ENCODE measurements around the gene ANKRD18B. TPM values are rescaled to one million over a fixed set of nuclear protein-coding genes. Genes with fewer than 3 reads are reported as not detected.

ANKRD18B gene
- total and polyA plus RNA-seq, 2 of the 8 experiments (the other 6 are each of a cell fraction or from before 2014, with no cell fraction given) = 1.6 to 13.8 TPM

DNA sequence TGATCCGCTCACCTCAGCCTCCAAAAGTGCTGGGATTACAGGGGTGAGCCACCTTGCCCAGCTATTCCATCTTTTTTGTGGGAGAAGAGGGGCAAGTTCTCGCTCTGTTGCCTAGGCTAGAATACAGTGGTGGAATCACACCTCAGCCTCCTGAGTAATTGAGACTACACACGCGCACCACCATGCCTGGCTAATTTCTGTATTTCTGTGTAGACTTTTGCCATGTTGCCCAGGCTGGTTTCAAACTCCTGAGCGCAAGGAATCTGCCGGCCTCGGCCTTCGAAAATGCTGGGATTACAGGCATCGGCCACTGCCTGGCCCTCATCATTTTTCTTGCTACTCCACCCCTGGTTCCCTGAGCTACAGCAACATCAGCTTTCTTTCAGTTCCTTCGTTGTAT lies 47.5 kb upstream of the ANKRD18B start:
- no peak overlapping the region for H4K5ac ChIP-seq (ENCODE audit: insufficient read length, low read depth, low read length)
- 90% methylated on average over 10 of the region's 10 CpGs; no CpG with 5 or more reads in 1 of the 2 experiments for WGBS, 2 experiments (ENCODE audit: extremely low coverage in 1 of 2, insufficient coverage in 1 of 2, insufficient read length in 1 of 2, insufficient replicate concordance in 2 of 2, low coverage in 1 of 2, low lambda C conversion rate in 2 of 2, missing lambda C conversion rate in 1 of 2)
- no peak overlapping the region for H2AFZ ChIP-seq (ENCODE audit: low read length)
- CTCF ChIA-PET (ENCODE audit: partially characterized antibody) = interaction anchor here (2.6 to 20.9 kb wide), 2 partner anchors 10 to 22 kb away, joined by 18 to 358 read pairs; partner anchors contain the start of gene AQP3
- H4K91ac ChIP-seq (replicated peaks; ENCODE audit: insufficient read length, low read length) = no peak overlapping the region
- peaks cover 0 to 2% (median 0%) of the 10 kb centered on the region in 4 experiments; a peak in 1 of 7 replicates for H3K4me1 ChIP-seq (replicated peaks in 1 of 4; ENCODE audit: control insufficient read depth in 3 of 4, insufficient read depth in 4 of 4, low read length in 3 of 4)
- peaks cover 2 to 5% (median 4%) of the 10 kb centered on the region in 4 experiments; a peak in 3 of 8 replicates for H3K36me3 ChIP-seq (ENCODE audit: control insufficient read depth in 2 of 4, insufficient read depth in 4 of 4, low read length in 3 of 4)
- no peak overlapping the region for H3K4me2 ChIP-seq (ENCODE audit: insufficient read depth in 1 of 2, low read depth in 2 of 2, low read length in 2 of 2)
- H3K79me2 ChIP-seq (ENCODE audit: control insufficient read depth in 1 of 2, insufficient read depth in 2 of 2, low read length in 2 of 2) = peaks cover 7 to 21% of the 10 kb centered on the region in 2 experiments
- H2AK5ac ChIP-seq (ENCODE audit: low read depth, low read length) = no peak overlapping the region
- H2BK12ac ChIP-seq (ENCODE audit: low read depth, low read length) = no peak overlapping the region
- no peak overlapping the region for H3K4ac ChIP-seq (replicated peaks; ENCODE audit: insufficient read length, low read depth, low read length)
- H3K4me3 ChIP-seq (ENCODE audit: extremely low read depth in 1 of 4, insufficient read depth in 2 of 4, low read depth in 3 of 4, low read length in 4 of 4) = no peak overlapping the region
- DNase-seq (ENCODE audit: low read depth in 1 of 2, low spot score in 2 of 2) (no peak), FAIRE-seq (no peak)
- no peaks in the 10 kb centered on the region for H3K27me3 ChIP-seq (replicated peaks in 1 of 4; ENCODE audit: control insufficient read depth in 3 of 4, extremely low read depth in 1 of 4, insufficient read depth in 3 of 4, low read length in 3 of 4)
- H2BK120ac ChIP-seq (replicated peaks; ENCODE audit: low read depth, low read length) = no peak overlapping the region
- H4K20me1 ChIP-seq (replicated peaks in 1 of 2; ENCODE audit: control insufficient read depth in 1 of 2, insufficient read depth in 2 of 2, low read length in 2 of 2) = peaks cover 1 to 3% of the 10 kb centered on the region in 2 experiments
- H3K14ac ChIP-seq (ENCODE audit: insufficient read length) = no peak overlapping the region
- H3K27ac ChIP-seq (ENCODE audit: low read depth, low read length) = no peak overlapping the region
- H3K23me2 ChIP-seq (ENCODE audit: low read depth, low read length) = peaks cover 8% of the 10 kb centered on the region; the same call in 1 of the 2 replicates
- no peak overlapping the region for H2BK20ac ChIP-seq (ENCODE audit: low read length)
- H3K56ac ChIP-seq (replicated peaks; ENCODE audit: insufficient read length, low read depth, low read length) = no peak overlapping the region
- no peak overlapping the region for H2BK5ac ChIP-seq (ENCODE audit: low read depth, low read length)
- POLR2A ChIA-PET (ENCODE audit: partially characterized antibody) = interaction anchor here (1.0 to 1.4 kb wide), 2 partner anchors 12 to 15 kb away, joined by 3 to 5 read pairs; no protein-coding TSS in a partner anchor
- no peaks in the 10 kb centered on the region for H3K9me3 ChIP-seq (ENCODE audit: insufficient read depth in 2 of 2, low read depth in 1 of 2, low read length in 1 of 2)
- H3K9ac ChIP-seq (replicated peaks in 1 of 4; ENCODE audit: extremely low read depth in 1 of 4, low read depth in 3 of 4, low read length in 3 of 4) = no peak overlapping the region
- H3K18ac ChIP-seq (ENCODE audit: extremely low read depth, low read length) = no peak overlapping the region
- H3K79me1 ChIP-seq (ENCODE audit: low read depth, low read length) = peaks cover 5% of the 10 kb centered on the region; the same call in 1 of the 2 replicates
- no peak overlapping the region for H4K8ac ChIP-seq (ENCODE audit: extremely low read depth, insufficient read depth, low read length)
- no peak overlapping the region for H3K23ac ChIP-seq (ENCODE audit: insufficient read length)
- H2BK15ac ChIP-seq (ENCODE audit: low read length) = no peak overlapping the region
- no peak for TF ChIP-seq CHD1 (IDR thresholded peaks at IDR 0.05; ENCODE audit: low read depth, low read length)
- TF ChIP-seq GTF2F1 (IDR thresholded peaks at IDR 0.05; ENCODE audit: borderline replicate concordance, low read depth, low read length) = no peak
- no peak for TF ChIP-seq NANOG (IDR thresholded peaks at IDR 0.05; ENCODE audit: insufficient read depth, low read depth, low read length, poor library complexity, severe bottlenecking)
- TF ChIP-seq SP4 (IDR thresholded peaks at IDR 0.05; ENCODE audit: low read length) = no peak
- TF ChIP-seq CEBPB (IDR thresholded peaks at IDR 0.05; ENCODE audit: low read depth, low read length) = no peak
- no peak for TF ChIP-seq ZNF274 (IDR thresholded peaks at IDR 0.05; ENCODE audit: borderline replicate concordance, extremely low read depth, low read length)
- TF ChIP-seq SIX5 (IDR thresholded peaks at IDR 0.05; ENCODE audit: low read depth, low read length) = no peak
- TF ChIP-seq KDM5A (IDR thresholded peaks at IDR 0.05; ENCODE audit: low read length) = no peak
- no peak for TF ChIP-seq SIRT6 (IDR thresholded peaks at IDR 0.05; ENCODE audit: low read length)
- no peak for TF ChIP-seq PHF8 (conservative IDR thresholded peaks at IDR 0.05; ENCODE audit: low read depth, low read length)
- TF ChIP-seq BCL11A (IDR thresholded peaks at IDR 0.05; ENCODE audit: low read depth in 2 of 2, low read length in 2 of 2) = no peak
- TF ChIP-seq KDM4A (IDR thresholded peaks at IDR 0.05; ENCODE audit: low read depth, low read length, severe bottlenecking) = no peak
- TF ChIP-seq TAF1 (IDR thresholded peaks at IDR 0.05; ENCODE audit: low read depth, low read length) = no peak
- no peak for TF ChIP-seq TBP (IDR thresholded peaks at IDR 0.05; ENCODE audit: low read depth, low read length)
- TF ChIP-seq RNF2 (IDR thresholded peaks at IDR 0.05; ENCODE audit: borderline replicate concordance, low read depth, low read length, missing control alignments, poor library complexity, severe bottlenecking) = no peak
